ENCODE results near the gene EEF1A2. TPM values are rescaled to one million over a fixed set of nuclear protein-coding genes. Genes with fewer than 3 reads are reported as not detected.

Gene EEF1A2
- total RNA-seq, 1 experiment from 2014 or later, result 75.2 TPM

DNA sequence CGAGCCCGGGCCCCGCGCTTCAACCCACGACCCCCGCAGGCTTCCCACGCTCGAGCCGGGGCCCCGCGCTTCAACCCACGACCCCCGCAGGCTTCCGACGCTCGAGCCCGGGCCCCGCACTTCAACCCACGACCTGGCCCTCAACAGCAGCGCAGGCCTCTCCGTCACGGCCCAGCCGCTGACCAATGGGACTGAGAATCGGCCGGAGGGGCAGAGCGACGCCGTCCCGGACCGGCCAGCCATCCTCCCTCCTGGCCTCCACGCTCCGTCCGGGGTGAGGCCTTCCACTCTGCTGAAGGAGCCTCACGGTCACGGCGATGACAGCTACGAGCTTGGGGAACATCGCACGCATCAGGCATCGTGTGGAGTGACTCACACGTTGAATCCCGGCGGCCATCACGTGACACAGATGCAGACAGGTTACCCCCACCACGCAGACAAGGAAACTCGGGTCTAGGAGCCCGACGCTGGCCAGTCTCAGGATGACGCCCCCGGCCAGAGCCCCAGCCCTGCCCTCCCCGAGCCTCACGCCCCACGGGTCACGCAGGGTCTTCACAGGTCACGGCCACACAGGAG is 32.5 kb downstream of the EEF1A2 start:
- no peaks in the 10 kb centered on the region for H3K9me2 ChIP-seq (ENCODE audit: insufficient read depth)
- no peak for TF ChIP-seq EZH2 (IDR thresholded peaks at IDR 0.05; ENCODE audit: low read depth)
- TF ChIP-seq, protein P1, sequence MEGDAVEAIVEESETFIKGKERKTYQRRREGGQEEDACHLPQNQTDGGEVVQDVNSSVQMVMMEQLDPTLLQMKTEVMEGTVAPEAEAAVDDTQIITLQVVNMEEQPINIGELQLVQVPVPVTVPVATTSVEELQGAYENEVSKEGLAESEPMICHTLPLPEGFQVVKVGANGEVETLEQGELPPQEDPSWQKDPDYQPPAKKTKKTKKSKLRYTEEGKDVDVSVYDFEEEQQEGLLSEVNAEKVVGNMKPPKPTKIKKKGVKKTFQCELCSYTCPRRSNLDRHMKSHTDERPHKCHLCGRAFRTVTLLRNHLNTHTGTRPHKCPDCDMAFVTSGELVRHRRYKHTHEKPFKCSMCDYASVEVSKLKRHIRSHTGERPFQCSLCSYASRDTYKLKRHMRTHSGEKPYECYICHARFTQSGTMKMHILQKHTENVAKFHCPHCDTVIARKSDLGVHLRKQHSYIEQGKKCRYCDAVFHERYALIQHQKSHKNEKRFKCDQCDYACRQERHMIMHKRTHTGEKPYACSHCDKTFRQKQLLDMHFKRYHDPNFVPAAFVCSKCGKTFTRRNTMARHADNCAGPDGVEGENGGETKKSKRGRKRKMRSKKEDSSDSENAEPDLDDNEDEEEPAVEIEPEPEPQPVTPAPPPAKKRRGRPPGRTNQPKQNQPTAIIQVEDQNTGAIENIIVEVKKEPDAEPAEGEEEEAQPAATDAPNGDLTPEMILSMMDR (conservative IDR thresholded peaks at IDR 0.05), result no peak
- no peaks in the 10 kb centered on the region for H3K36me3 ChIP-seq (ENCODE audit: low read depth)
- H4K20me1 ChIP-seq (ENCODE audit: insufficient read depth), result 0 out of 2 replicates have a peak, but pooled peaks cover 6% of the 10 kb centered on the region
- H3K4me2 ChIP-seq, result no peak overlapping the region
- H3K27me3 ChIP-seq (ENCODE audit: insufficient read depth, low read depth), result peaks cover 95% of the 10 kb centered on the region
- no peak overlapping the region for H3K4me3 ChIP-seq
- no TSS peak for BruUV-seq (replicated peaks)
- H3K27ac ChIP-seq, result no peak overlapping the region
- ChIA-PET CTCF (no interaction called here), POLR2A (ENCODE audit: unreplicated experiment) (no interaction called here)
- H2AFZ ChIP-seq, result no peak overlapping the region
- H3F3A ChIP-seq (ENCODE audit: insufficient read depth, low read depth), result no peaks in the 10 kb centered on the region
- H3K79me2 ChIP-seq (ENCODE audit: low read depth), result no peaks in the 10 kb centered on the region
- intact Hi-C loops (cut with micrococcal nuclease; ENCODE audit: unreplicated experiment), result no loop called here
- no peaks in the 10 kb centered on the region for H3K4me1 ChIP-seq (replicated peaks; ENCODE audit: insufficient read depth)
- no peaks in the 10 kb centered on the region for H3K9me3 ChIP-seq (ENCODE audit: insufficient read depth, low read depth)
- DNase-seq, result no peak

DNA sequence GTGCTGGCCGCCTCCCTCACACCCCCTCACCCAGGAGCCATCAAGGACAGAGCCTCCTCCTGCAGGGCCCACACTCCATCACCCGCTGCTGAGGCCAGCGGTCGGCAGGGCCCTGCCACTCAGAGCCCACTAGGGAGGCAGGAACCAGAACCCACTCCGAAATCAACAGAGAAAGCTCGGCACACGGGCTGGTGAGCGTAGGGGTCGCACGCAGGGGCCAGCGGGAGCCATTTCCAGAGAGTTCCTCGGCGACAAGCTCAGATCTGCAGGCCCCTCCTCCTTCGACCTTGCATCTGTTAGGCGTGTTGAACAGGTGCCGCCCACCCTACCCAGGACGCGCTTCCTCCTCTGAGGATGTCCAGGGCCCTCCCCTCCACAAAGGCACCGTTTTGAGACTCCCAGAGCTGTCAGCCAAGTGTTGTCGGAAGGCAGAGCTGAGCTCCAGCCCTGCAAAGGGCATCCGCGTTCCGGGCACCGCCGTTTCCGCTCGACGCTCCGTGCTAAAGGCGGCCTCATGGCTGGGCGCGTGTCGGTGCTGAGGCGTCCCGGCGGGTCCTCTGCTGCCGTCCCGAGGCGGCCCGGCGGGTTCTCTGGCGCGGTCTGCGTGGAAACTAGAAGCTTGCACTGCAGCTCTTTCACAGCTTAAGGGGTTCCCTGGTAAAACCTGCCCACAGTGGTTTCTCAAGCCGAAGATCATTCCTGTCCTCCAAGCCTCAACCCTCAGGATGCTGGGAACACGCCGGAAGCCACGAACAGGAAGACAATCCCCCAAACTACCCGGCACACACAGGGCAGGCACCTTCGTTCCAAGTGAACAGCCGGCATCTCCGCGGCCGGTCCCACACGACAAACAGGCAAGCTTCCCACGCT is 33.3 kb downstream of the EEF1A2 start:
- Histone ChIP-seq H3K27me3 (ENCODE audit: insufficient read depth, low read depth) (peaks cover 95% of the 10 kb centered on the region), H3F3A (ENCODE audit: insufficient read depth, low read depth) (no peaks in the 10 kb centered on the region), H3K9me3 (ENCODE audit: insufficient read depth, low read depth) (no peaks in the 10 kb centered on the region), H2AFZ (no peak overlapping the region), H3K4me3 (no peak overlapping the region), H3K36me3 (ENCODE audit: low read depth) (no peaks in the 10 kb centered on the region), H4K20me1 (ENCODE audit: insufficient read depth) (0 out of 2 replicates have a peak, but pooled peaks cover 6% of the 10 kb centered on the region), H3K27ac (no peak overlapping the region), H3K4me2 (no peak overlapping the region), H3K4me1 (replicated peaks; ENCODE audit: insufficient read depth) (no peaks in the 10 kb centered on the region), H3K79me2 (ENCODE audit: low read depth) (no peaks in the 10 kb centered on the region), H3K9me2 (ENCODE audit: insufficient read depth) (no peaks in the 10 kb centered on the region)
- no peak for TF ChIP-seq EZH2 (IDR thresholded peaks at IDR 0.05; ENCODE audit: low read depth)
- TF ChIP-seq, protein P1 (conservative IDR thresholded peaks at IDR 0.05), result no peak
- POLR2A ChIA-PET (ENCODE audit: unreplicated experiment), result interaction anchor here (0.5 kb wide), 1 partner anchor 28 kb away, joined by 3 read pairs; no protein-coding TSS in a partner anchor
- intact Hi-C loops (cut with micrococcal nuclease; ENCODE audit: unreplicated experiment), result no loop called here
- DNase-seq, result no peak
- CTCF ChIA-PET, result no interaction called here
- BruUV-seq (replicated peaks), result no TSS peak

DNA sequence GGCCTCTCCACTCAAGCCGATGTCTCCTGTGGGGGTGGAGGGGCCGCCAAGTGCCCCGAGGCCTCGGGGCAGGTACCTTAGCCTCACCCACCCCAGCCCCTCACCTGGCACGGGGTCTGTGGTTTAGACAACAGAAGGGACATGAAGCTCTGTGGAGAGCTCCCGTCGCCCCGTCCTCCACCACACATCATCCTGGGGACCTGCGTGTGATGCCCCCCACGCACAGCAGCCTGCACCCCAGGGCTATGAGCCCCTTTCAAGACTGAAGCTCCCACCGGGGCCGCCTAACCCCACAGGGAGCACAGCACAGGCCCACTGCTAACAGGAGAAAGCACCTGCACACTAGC is 34.6 kb downstream of the EEF1A2 start:
- Histone ChIP-seq H4K20me1 (ENCODE audit: insufficient read depth) (0 out of 2 replicates have a peak, but pooled peaks cover 6% of the 10 kb centered on the region), H3K4me3 (no peak overlapping the region), H3F3A (ENCODE audit: insufficient read depth, low read depth) (peaks cover 5% of the 10 kb centered on the region; the same call in 1 of the 2 replicates), H2AFZ (no peak overlapping the region), H3K9me2 (ENCODE audit: insufficient read depth) (no peaks in the 10 kb centered on the region), H3K79me2 (ENCODE audit: low read depth) (no peaks in the 10 kb centered on the region), H3K4me2 (no peak overlapping the region), H3K27ac (no peak overlapping the region), H3K4me1 (replicated peaks; ENCODE audit: insufficient read depth) (no peaks in the 10 kb centered on the region), H3K36me3 (ENCODE audit: low read depth) (no peaks in the 10 kb centered on the region), H3K9me3 (ENCODE audit: insufficient read depth, low read depth) (no peaks in the 10 kb centered on the region), H3K27me3 (ENCODE audit: insufficient read depth, low read depth) (peaks cover 91% of the 10 kb centered on the region)
- TF ChIP-seq EZH2 (IDR thresholded peaks at IDR 0.05; ENCODE audit: low read depth), result no peak
- TF ChIP-seq, protein P1 (conservative IDR thresholded peaks at IDR 0.05), result no peak
- POLR2A ChIA-PET (ENCODE audit: unreplicated experiment), result no interaction called here
- DNase-seq, result no peak
- BruUV-seq (replicated peaks), result no TSS peak
- intact Hi-C loops (cut with micrococcal nuclease; ENCODE audit: unreplicated experiment), result no loop called here
- CTCF ChIA-PET, result interaction anchor here (0.6 kb wide), 2 partner anchors 19 to 55 kb away, joined by 3 to 4 read pairs; no protein-coding TSS in a partner anchor

All from PC-9 (cell line).